ENCODE data around the gene KLHDC1.

The KLHDC1 gene

GRCh38 chr14:49796025-49796424 is 103.1 kb downstream of the KLHDC1 start:
- Histone ChIP-seq H3K27me3 (ENCODE audit: insufficient read depth, low read length, poor library complexity, severe bottlenecking) (no peaks in the 10 kb centered on the region), H3K4me2 (ENCODE audit: low read depth, low read length, poor library complexity, severe bottlenecking) (no peak overlapping the region), H3K9ac (ENCODE audit: low read depth, low read length, poor library complexity, severe bottlenecking) (no peak overlapping the region), H3K36me3 (ENCODE audit: insufficient read depth, low read length) (peaks cover 91% of the 10 kb centered on the region), H4K20me1 (ENCODE audit: insufficient read depth, low read length, poor library complexity, severe bottlenecking) (no peaks in the 10 kb centered on the region), H2AFZ (ENCODE audit: low read length) (no peak overlapping the region), H3K4me1 (ENCODE audit: insufficient read depth, low read length, poor library complexity, severe bottlenecking) (no peaks in the 10 kb centered on the region), H3K4me3 (ENCODE audit: low read length, poor library complexity, severe bottlenecking) (no peak overlapping the region), H3K9me3 (ENCODE audit: insufficient read depth, low read depth, low read length) (no peaks in the 10 kb centered on the region), H3K9me2 (replicated peaks; ENCODE audit: low read depth, low read length) (no peaks in the 10 kb centered on the region), H3F3A (ENCODE audit: low read depth) (no peaks in the 10 kb centered on the region), H3K79me2 (ENCODE audit: insufficient read depth, low read length) (no peaks in the 10 kb centered on the region)
- TF ChIP-seq CTCF (conservative IDR thresholded peaks at IDR 0.05; ENCODE audit: low read length) (no peak), EZH2phosphoT487 (IDR thresholded peaks at IDR 0.05; ENCODE audit: borderline replicate concordance) (no peak)
